Activated CD8-positive, alpha-beta T cell treated with anti-CD3 and anti-CD28 coated beads for 36 hours (primary cell): ENCODE data around the gene PYGM. TPM values are rescaled to one million over a fixed set of nuclear protein-coding genes. Genes with fewer than 3 reads are reported as not detected.

Experiments
- ATAC-seq: fragments of 200-7000 bp; cut with Tn5 transposase; one replicate; pipeline ENCODE4 v1.10.0; 2021; ENCODE audit warnings: mild to moderate bottlenecking, moderate library complexity
- CTCF ChIA-PET: fragments of 350-600 bp; sonication (Branson Sonifier 250); formaldehyde crosslinking; loops from one replicate; lab custom pipeline; 2021; ENCODE audit warnings: antibody characterized with exemption; lab: Charles Lee
- POLR2A ChIA-PET: fragments of 350-600 bp; sonication (Branson Sonifier 250); formaldehyde crosslinking; loops from one replicate; lab custom pipeline; 2021; ENCODE audit warnings: antibody characterized with exemption; lab: Charles Lee
- DNase-seq: peaks from one replicate; pipeline ENCODE4 v3.0.0-alpha.2; 2020
- H3K27ac Mint-ChIP-seq: one replicate; pipeline ENCODE4 v1.8.0; 2021; ENCODE audit warnings: mild to moderate bottlenecking, mixed read lengths
- H3K27me3 Mint-ChIP-seq: one replicate; pipeline ENCODE4 v1.8.0; 2021; ENCODE audit warnings: mixed read lengths
- H3K36me3 Mint-ChIP-seq: one replicate; pipeline ENCODE4 v1.8.0; 2021; ENCODE audit warnings: low read depth, mixed read lengths
- H3K4me1 Mint-ChIP-seq: one replicate; pipeline ENCODE4 v1.8.0; 2021; ENCODE audit warnings: low read depth, mixed read lengths
- H3K4me3 Mint-ChIP-seq: one replicate; pipeline ENCODE4 v1.8.0; 2021; ENCODE audit warnings: mild to moderate bottlenecking, moderate library complexity, mixed read lengths
- H3K9me3 Mint-ChIP-seq: one replicate; pipeline ENCODE4 v1.8.0; 2021; ENCODE audit warnings: mixed read lengths
- CTCF ChIP-seq: fragments of 200-600 bp; IDR thresholded peaks from one replicate; pipeline ENCODE4 v1.8.0; 2022; ENCODE audit warnings: antibody characterized with exemption, mild to moderate bottlenecking
- intact Hi-C: fragments of 100-400 bp; cut with micrococcal nuclease; formaldehyde crosslinking; loops from one replicate; pipeline ENCODE4 v1.10.0; 2022
- total RNA-seq, 2 experiments: library from RNA; stranded (reverse); gene quantifications; one replicate each; pipeline ENCODE4 v1.2.3, GENCODE V29; 2021

Gene PYGM
- total RNA-seq, 2 experiments from 2014 or later: 1.2 to 3.3 TPM

- ChIA-PET POLR2A (interaction anchor here (1.2 to 16.1 kb wide), 2 partner anchors 19 to 536 kb away, joined by 4 to 331 read pairs; partner anchors contain the start of genes PYGM and SF1), CTCF (interaction anchor here (1.2 to 6.8 kb wide), 6 partner anchors 14 to 59 kb away, joined by 3 to 45 read pairs (median 8); no protein-coding TSS in a partner anchor)
- Mint-ChIP-seq H3K27me3 (no peaks in the 10 kb centered on the region), H3K4me1 (peaks cover 23% of the 10 kb centered on the region), H3K27ac (no peak overlapping the region), H3K4me3 (no peak overlapping the region), H3K9me3 (no peaks in the 10 kb centered on the region), H3K36me3 (peaks cover 10% of the 10 kb centered on the region)
- no peak for TF ChIP-seq CTCF
- intact Hi-C loops: loop anchor here (10.0 kb wide), 1 partner anchor 63 kb away; no protein-coding TSS in a partner anchor
- DNase-seq (no peak), ATAC-seq (no peak)
Observed at GRCh38 chr11:64747961-64748665, 11.7 kb downstream of the PYGM start.

- Mint-ChIP-seq H3K27me3 (no peaks in the 10 kb centered on the region), H3K4me1 (peaks cover 27% of the 10 kb centered on the region), H3K9me3 (no peaks in the 10 kb centered on the region), H3K4me3 (no peak overlapping the region), H3K36me3 (peaks cover 7% of the 10 kb centered on the region), H3K27ac (peak overlapping the region; percentile 25)
- CTCF ChIA-PET: interaction anchor here (1.6 to 6.8 kb wide), 5 partner anchors 12 to 26 kb away, joined by 5 to 45 read pairs (median 7); no protein-coding TSS in a partner anchor
- TF ChIP-seq CTCF: no peak
- ATAC-seq (no peak), DNase-seq (no peak)
- intact Hi-C loops: loop anchor here (10.0 kb wide), 1 partner anchor 62 kb away; no protein-coding TSS in a partner anchor
- POLR2A ChIA-PET: interaction anchor here (0.7 to 16.1 kb wide), 4 partner anchors 21 to 535 kb away, joined by 3 to 331 read pairs (median 4); partner anchors contain the start of genes PYGM and SF1
Observed at GRCh38 chr11:64746486-64746885, 13.3 kb downstream of the PYGM start.

GRCh38 chr11:64745521-64746328 is 14.0 kb downstream of the PYGM start:
- POLR2A ChIA-PET: interaction anchor here (0.7 to 16.1 kb wide), 5 partner anchors 22 to 253 kb away, joined by 3 to 331 read pairs (median 3); partner anchors contain the start of genes MEN1, PYGM and SF1

GRCh38 chr11:64745189-64745520 is 14.6 kb downstream of the PYGM start:
- Mint-ChIP-seq H3K9me3 (no peaks in the 10 kb centered on the region), H3K27me3 (no peaks in the 10 kb centered on the region), H3K27ac (peak overlapping the region; percentile 89), H3K36me3 (peaks cover 2% of the 10 kb centered on the region), H3K4me3 (peak overlapping the region; percentile 73), H3K4me1 (peaks cover 21% of the 10 kb centered on the region)
- TF ChIP-seq CTCF: no peak
- peak; percentile 18 for ATAC-seq
- intact Hi-C loops: loop anchor here (10.0 kb wide), 1 partner anchor 60 kb away; no protein-coding TSS in a partner anchor
- POLR2A ChIA-PET: interaction anchor here (1.1 to 16.1 kb wide), 4 partner anchors 22 to 66 kb away, joined by 3 to 331 read pairs (median 3); partner anchors contain the start of genes MEN1, PYGM and SF1
- peak; percentile 78 for DNase-seq
- CTCF ChIA-PET: interaction anchor here (1.6 to 6.8 kb wide), 6 partner anchors 11 to 55 kb away, joined by 4 to 54 read pairs (median 22); no protein-coding TSS in a partner anchor

More at GRCh38 chr11:64745521-64746328, 14.0 kb downstream of the PYGM start:
- Mint-ChIP-seq H3K27ac (peak overlapping the region; percentile 89), H3K9me3 (no peaks in the 10 kb centered on the region), H3K27me3 (no peaks in the 10 kb centered on the region), H3K36me3 (peaks cover 6% of the 10 kb centered on the region), H3K4me3 (peak overlapping the region; percentile 73), H3K4me1 (peaks cover 25% of the 10 kb centered on the region)
- DNase-seq: peak; percentile 87
- peak; percentile 61 for ATAC-seq
- TF ChIP-seq CTCF: no peak
- intact Hi-C loops: loop anchor here (10.0 kb wide), 1 partner anchor 61 kb away; no protein-coding TSS in a partner anchor
- CTCF ChIA-PET: interaction anchor here (1.6 to 6.8 kb wide), 8 partner anchors 12 to 56 kb away, joined by 4 to 54 read pairs (median 12); no protein-coding TSS in a partner anchor
